T-helper 17 cell (primary cell): ENCODE data around the gene MCTP1. TPM values are rescaled to one million over a fixed set of nuclear protein-coding genes. Genes with fewer than 3 reads are reported as not detected.

Source experiments
- ATAC-seq: fragments of 150-1000 bp; cut with Tn5 transposase; 2 replicates; pipeline ENCODE4 v1.10.0; 2021; ENCODE audit warnings: mild to moderate bottlenecking, moderate library complexity
- DNase-seq, 3 donors: peaks; one replicate each; pipeline versions ENCODE4 v3.0.0 to v3.0.0-alpha.2; 2020 to 2021
- H3K9me3 ChIP-seq: one replicate; pipeline ENCODE4 v1.7.0; 2013; ENCODE audit warnings: low read length, mild to moderate bottlenecking; ENCODE audit not compliant: control insufficient read depth, poor library complexity, severe bottlenecking
- H3K27ac Mint-ChIP-seq: one replicate; pipeline ENCODE4 v1.8.0; 2022; ENCODE audit warnings: mild to moderate bottlenecking, moderate library complexity, mixed read lengths
- H3K27me3 Mint-ChIP-seq: one replicate; pipeline ENCODE4 v1.8.0; 2022; ENCODE audit warnings: mixed read lengths
- H3K36me3 Mint-ChIP-seq: one replicate; pipeline ENCODE4 v1.8.0; 2022; ENCODE audit warnings: low read depth, mixed read lengths
- H3K4me1 Mint-ChIP-seq: one replicate; pipeline ENCODE4 v1.8.0; 2022; ENCODE audit warnings: mild to moderate bottlenecking, mixed read lengths
- H3K4me3 Mint-ChIP-seq: one replicate; pipeline ENCODE4 v1.8.0; 2022; ENCODE audit warnings: mild to moderate bottlenecking, moderate library complexity, mixed read lengths
- total RNA-seq, 4 donors: library from RNA in 2 of 4; stranded (reverse) in 2 of 4; gene quantifications; one replicate each; pipeline ENCODE4 v1.2.3 and lab custom pipeline; 2022 to 2026

MCTP1 gene
- total RNA-seq, 2 donors from 2014 or later, result 2.0 to 14.8 TPM

DNA sequence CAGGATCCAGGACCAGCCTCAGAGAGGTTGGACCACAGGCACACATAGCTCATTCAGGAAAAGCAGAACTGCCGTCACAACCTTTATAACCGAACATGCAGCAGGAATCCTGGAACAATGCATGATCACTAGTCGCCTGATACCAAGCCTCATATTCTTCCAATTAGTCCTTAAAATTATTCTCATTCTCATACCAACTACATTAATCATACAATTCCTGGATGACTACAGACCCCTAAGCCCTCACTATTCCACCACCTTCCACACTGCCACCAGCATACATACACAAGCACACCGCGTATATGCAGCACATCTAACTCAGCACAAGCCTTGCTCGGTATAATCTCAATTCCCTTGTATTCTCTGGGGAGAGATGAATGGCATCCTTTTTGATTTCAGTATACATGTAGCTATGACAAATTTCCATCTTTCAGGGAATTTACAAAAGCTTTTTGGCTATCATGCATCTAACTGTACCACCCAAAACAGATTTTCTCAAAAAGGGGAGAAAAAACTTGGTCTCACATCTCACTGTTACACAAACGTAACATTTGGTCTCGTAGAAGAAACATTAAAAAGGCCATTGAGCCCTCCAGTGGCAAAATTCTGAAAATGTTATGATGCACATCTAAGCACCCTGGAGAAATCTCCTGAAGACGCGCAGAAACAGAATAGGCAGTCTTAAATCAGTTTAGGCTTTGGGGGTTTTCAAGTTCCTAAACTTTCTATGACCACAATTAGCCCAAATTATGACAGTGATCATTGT is 46.2 kb downstream of the MCTP1 start:
- DNase-seq, result no peak
- Mint-ChIP-seq H3K27ac (no peak overlapping the region), H3K27me3 (no peaks in the 10 kb centered on the region), H3K4me3 (no peak overlapping the region), H3K4me1 (no peaks in the 10 kb centered on the region), H3K36me3 (no peaks in the 10 kb centered on the region)
- H3K9me3 ChIP-seq, result no peaks in the 10 kb centered on the region
- no peak for ATAC-seq

- no peaks in the 10 kb centered on the region for H3K4me1 Mint-ChIP-seq
- DNase-seq, result no peak
- H3K27me3 Mint-ChIP-seq, result no peaks in the 10 kb centered on the region
- no peak for ATAC-seq
- H3K36me3 Mint-ChIP-seq, result no peaks in the 10 kb centered on the region
- no peaks in the 10 kb centered on the region for H3K9me3 ChIP-seq
- H3K4me3 Mint-ChIP-seq, result no peak overlapping the region
- no peak overlapping the region for H3K27ac Mint-ChIP-seq
Observed at GRCh38 chr5:95237324-95237723, 47.6 kb downstream of the MCTP1 start.

DNA sequence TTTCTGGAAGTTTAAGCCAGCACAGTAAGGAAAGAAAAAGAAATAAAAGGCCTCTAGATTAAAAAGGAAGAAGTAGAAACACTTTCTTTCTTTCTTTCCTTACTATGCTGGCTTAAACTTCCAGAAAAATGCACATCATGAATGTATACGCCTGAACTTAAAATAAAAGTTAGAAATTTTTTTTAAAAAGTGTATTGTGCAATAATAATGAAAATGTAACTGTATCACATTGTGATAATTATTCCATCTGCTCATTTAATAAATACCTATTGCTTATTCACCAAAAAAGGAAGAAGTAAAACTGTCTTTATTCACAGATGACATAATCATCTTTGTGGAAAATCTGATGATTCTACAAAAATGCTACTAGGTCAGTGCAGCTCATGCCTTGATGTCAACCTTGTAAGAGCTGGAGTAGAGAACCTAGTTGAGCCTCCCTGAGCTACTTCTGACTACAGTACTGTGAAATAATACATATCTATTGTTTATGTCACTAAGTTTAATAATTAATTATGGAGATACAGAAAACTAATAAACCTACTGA is 49.4 kb downstream of the MCTP1 start:
- H3K36me3 Mint-ChIP-seq, result no peaks in the 10 kb centered on the region
- no peaks in the 10 kb centered on the region for H3K9me3 ChIP-seq
- DNase-seq, result no peak
- no peaks in the 10 kb centered on the region for H3K4me1 Mint-ChIP-seq
- no peak for ATAC-seq
- no peaks in the 10 kb centered on the region for H3K27me3 Mint-ChIP-seq
- H3K27ac Mint-ChIP-seq, result no peak overlapping the region
- no peak overlapping the region for H3K4me3 Mint-ChIP-seq

DNA sequence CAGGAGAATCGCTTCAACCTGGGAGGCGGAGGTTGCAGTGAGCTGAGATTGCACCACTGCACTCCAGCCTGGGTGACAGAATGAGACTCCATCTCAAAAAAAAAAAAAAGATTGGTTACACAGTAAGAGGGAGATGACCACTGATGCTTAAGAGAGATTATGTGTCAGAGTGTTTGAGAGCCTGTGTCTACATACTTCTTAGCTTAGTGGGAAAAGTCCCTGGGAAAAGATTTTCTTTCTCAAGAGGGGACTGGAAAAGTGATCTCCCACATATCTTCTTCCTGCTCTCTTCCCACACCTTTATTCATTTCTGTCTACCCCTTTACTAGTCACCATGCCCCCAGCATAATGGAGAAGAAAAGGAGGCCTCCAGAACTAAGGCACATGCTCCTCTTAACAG is 55.2 kb downstream of the MCTP1 start:
- H3K36me3 Mint-ChIP-seq, result no peaks in the 10 kb centered on the region
- H3K4me3 Mint-ChIP-seq, result no peak overlapping the region
- H3K9me3 ChIP-seq, result no peaks in the 10 kb centered on the region
- DNase-seq (no peak), ATAC-seq (no peak)
- no peaks in the 10 kb centered on the region for H3K4me1 Mint-ChIP-seq
- no peak overlapping the region for H3K27ac Mint-ChIP-seq
- peaks cover 6% of the 10 kb centered on the region for H3K27me3 Mint-ChIP-seq

GRCh38 chr5:95224701-95225459 is 60.0 kb downstream of the MCTP1 start:
- H3K9me3 ChIP-seq, result no peaks in the 10 kb centered on the region
- Mint-ChIP-seq H3K27me3 (peaks cover 6% of the 10 kb centered on the region), H3K36me3 (no peaks in the 10 kb centered on the region), H3K4me1 (no peaks in the 10 kb centered on the region), H3K27ac (no peak overlapping the region), H3K4me3 (no peak overlapping the region)
- DNase-seq, result no peak
- no peak for ATAC-seq

DNA sequence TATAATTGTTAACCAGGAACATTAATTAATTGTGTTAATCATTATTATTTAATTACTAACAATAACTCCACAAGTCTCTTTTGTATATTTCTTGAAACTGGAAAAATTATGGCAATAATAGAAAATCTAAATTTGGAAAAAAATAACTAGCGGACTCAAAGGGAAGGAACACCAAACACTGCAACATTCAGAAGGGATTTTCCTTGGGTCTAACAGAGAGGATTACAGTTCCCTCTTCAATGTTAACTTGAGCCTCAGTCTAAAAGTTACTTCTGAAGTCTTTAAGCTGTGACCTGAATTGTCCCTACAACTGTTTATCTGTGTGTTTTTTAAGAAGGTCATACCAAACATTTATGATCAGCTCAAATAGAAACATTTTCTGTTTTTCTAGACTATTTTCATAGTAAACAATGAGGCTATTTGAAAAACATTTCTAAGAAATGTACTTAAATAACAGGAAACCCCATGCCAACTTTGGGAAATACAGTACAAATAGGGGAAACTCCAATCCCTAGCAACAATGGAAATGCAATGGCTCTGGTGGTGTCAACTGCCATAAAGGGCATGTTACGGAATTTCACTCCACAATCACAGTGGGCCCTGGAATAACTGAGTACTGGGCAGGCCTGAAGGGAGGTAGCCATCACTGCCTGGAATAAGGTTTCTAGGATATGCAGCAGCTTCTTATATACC is 61.2 kb downstream of the MCTP1 start:
- DNase-seq (no peak), ATAC-seq (no peak)
- no peaks in the 10 kb centered on the region for H3K9me3 ChIP-seq
- Mint-ChIP-seq H3K27me3 (peaks cover 6% of the 10 kb centered on the region), H3K36me3 (no peaks in the 10 kb centered on the region), H3K4me3 (no peak overlapping the region), H3K4me1 (no peaks in the 10 kb centered on the region), H3K27ac (no peak overlapping the region)

GRCh38 chr5:95222836-95223235 is 62.1 kb downstream of the MCTP1 start:
- Mint-ChIP-seq H3K27ac (no peak overlapping the region), H3K27me3 (peaks cover 6% of the 10 kb centered on the region), H3K4me3 (no peak overlapping the region), H3K4me1 (no peaks in the 10 kb centered on the region), H3K36me3 (no peaks in the 10 kb centered on the region)
- no peaks in the 10 kb centered on the region for H3K9me3 ChIP-seq
- ATAC-seq (no peak), DNase-seq (no peak)

- Mint-ChIP-seq H3K27me3 (no peaks in the 10 kb centered on the region), H3K4me1 (no peaks in the 10 kb centered on the region), H3K27ac (no peak overlapping the region), H3K4me3 (no peak overlapping the region), H3K36me3 (no peaks in the 10 kb centered on the region)
- no peak for ATAC-seq
- no peak for DNase-seq
- no peaks in the 10 kb centered on the region for H3K9me3 ChIP-seq
Observed at GRCh38 chr5:95221234-95221633, 63.7 kb downstream of the MCTP1 start.

GRCh38 chr5:95220381-95220780 is 64.5 kb downstream of the MCTP1 start:
- no peak overlapping the region for H3K4me3 Mint-ChIP-seq
- no peaks in the 10 kb centered on the region for H3K27me3 Mint-ChIP-seq
- no peaks in the 10 kb centered on the region for H3K9me3 ChIP-seq
- DNase-seq (no peak), ATAC-seq (no peak)
- no peak overlapping the region for H3K27ac Mint-ChIP-seq
- no peaks in the 10 kb centered on the region for H3K36me3 Mint-ChIP-seq
- no peaks in the 10 kb centered on the region for H3K4me1 Mint-ChIP-seq

DNA sequence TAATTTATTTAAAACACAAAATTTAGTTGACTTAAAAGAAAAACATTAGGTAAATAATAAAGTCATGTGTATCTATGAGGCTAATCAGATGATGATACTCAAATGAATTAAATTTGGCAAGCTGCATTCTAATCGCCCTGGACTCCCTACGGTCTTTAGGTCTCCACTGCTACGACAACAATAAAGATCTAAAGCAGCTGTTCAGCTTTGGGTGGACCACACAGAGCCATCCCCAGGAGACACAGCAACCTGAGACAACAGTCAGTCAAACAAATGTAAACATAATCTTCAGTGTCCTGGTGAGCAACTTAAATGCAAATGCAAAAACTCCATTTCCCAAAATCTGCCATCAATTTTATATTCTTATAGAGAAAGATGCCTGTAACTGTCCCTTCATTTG is 65.5 kb downstream of the MCTP1 start:
- ATAC-seq (no peak), DNase-seq (no peak)
- H3K9me3 ChIP-seq, result no peaks in the 10 kb centered on the region
- Mint-ChIP-seq H3K27ac (no peak overlapping the region), H3K4me3 (no peak overlapping the region), H3K4me1 (no peaks in the 10 kb centered on the region), H3K36me3 (no peaks in the 10 kb centered on the region), H3K27me3 (no peaks in the 10 kb centered on the region)

GRCh38 chr5:95217881-95218280 is 67.0 kb downstream of the MCTP1 start:
- no peaks in the 10 kb centered on the region for H3K9me3 ChIP-seq
- no peak overlapping the region for H3K4me3 Mint-ChIP-seq
- H3K27ac Mint-ChIP-seq, result no peak overlapping the region
- H3K4me1 Mint-ChIP-seq, result no peaks in the 10 kb centered on the region
- no peak for DNase-seq
- no peaks in the 10 kb centered on the region for H3K27me3 Mint-ChIP-seq
- H3K36me3 Mint-ChIP-seq, result no peaks in the 10 kb centered on the region
- ATAC-seq, result no peak

DNA sequence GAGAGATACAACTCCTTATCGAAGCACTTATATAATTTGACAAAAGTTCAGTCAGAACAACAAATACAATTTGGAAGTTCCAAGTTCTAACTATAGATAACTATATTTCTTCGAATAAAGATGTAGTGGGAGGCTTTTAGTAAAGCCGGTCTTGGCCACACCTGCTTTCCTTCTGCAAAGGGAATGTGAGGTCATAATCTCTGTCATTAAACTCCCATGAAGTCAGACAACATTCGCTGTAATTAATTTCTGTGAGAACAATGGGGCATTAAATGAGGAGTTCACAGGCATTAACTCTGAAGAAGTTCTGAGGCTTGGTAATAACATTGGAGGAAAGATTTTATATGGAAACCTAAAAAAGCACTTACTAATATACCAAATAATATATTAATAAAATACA is 67.5 kb downstream of the MCTP1 start:
- DNase-seq (no peak), ATAC-seq (no peak)
- H3K9me3 ChIP-seq, result no peaks in the 10 kb centered on the region
- no peak overlapping the region for H3K4me3 Mint-ChIP-seq
- H3K27me3 Mint-ChIP-seq, result no peaks in the 10 kb centered on the region
- H3K4me1 Mint-ChIP-seq, result no peaks in the 10 kb centered on the region
- no peaks in the 10 kb centered on the region for H3K36me3 Mint-ChIP-seq
- H3K27ac Mint-ChIP-seq, result no peak overlapping the region

GRCh38 chr5:95216136-95216955 is 68.5 kb downstream of the MCTP1 start:
- Mint-ChIP-seq H3K27ac (no peak overlapping the region), H3K27me3 (no peaks in the 10 kb centered on the region), H3K36me3 (no peaks in the 10 kb centered on the region), H3K4me1 (no peaks in the 10 kb centered on the region), H3K4me3 (no peak overlapping the region)
- ATAC-seq (no peak), DNase-seq (no peak)
- H3K9me3 ChIP-seq, result no peaks in the 10 kb centered on the region
